B cell (primary cell): ENCODE data around the gene SLC12A3.

Experiments used
- EZH2 ChIP-seq: IDR thresholded peaks from 2 replicates; pipeline ENCODE4 v1.6.1; 2012; ENCODE audit warnings: borderline replicate concordance, low read depth, mild to moderate bottlenecking, moderate library complexity, low read length; ENCODE audit not compliant: insufficient read depth, poor library complexity, severe bottlenecking
- TF ChIP-seq, protein P1 (sequence below): fragments of 200-600 bp; IDR thresholded peaks from one replicate; pipeline ENCODE4 v1.8.0; 2022; ENCODE audit warnings: antibody characterized with exemption, mild to moderate bottlenecking

DNA sequence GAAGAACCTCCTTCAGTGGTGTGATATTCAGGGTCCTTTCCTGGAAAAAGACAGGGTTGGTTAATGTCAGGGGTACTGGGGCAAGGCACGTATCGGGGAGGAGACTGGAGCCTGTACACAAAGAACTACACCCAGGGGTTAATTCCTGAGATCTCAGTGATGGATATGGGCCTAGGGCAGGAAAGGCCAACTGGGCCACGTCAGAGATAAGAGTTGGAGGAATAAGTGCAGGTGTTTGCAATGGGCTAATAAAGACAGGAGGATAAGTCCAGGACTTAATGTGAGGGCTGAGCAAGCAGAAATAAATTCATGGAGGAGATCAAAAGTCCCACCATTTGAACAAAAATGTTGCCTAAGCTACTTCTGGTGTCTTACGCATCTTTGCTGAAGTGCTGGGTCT is 56.6 kb downstream of the SLC12A3 start:
- TF ChIP-seq EZH2: no peak
- TF ChIP-seq, protein P1, sequence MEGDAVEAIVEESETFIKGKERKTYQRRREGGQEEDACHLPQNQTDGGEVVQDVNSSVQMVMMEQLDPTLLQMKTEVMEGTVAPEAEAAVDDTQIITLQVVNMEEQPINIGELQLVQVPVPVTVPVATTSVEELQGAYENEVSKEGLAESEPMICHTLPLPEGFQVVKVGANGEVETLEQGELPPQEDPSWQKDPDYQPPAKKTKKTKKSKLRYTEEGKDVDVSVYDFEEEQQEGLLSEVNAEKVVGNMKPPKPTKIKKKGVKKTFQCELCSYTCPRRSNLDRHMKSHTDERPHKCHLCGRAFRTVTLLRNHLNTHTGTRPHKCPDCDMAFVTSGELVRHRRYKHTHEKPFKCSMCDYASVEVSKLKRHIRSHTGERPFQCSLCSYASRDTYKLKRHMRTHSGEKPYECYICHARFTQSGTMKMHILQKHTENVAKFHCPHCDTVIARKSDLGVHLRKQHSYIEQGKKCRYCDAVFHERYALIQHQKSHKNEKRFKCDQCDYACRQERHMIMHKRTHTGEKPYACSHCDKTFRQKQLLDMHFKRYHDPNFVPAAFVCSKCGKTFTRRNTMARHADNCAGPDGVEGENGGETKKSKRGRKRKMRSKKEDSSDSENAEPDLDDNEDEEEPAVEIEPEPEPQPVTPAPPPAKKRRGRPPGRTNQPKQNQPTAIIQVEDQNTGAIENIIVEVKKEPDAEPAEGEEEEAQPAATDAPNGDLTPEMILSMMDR: no peak
